OCI-LY1 (cell line): Measurements from ENCODE around the gene FMN1.

Source experiments
- CTCF ChIP-seq: fragments of 200-600 bp; sonication (generic), shearing (Covaris generic); IDR thresholded peaks from 2 replicates; pipeline ENCODE4 v1.5.1; 2017; ENCODE audit warnings: mild to moderate bottlenecking, antibody characterized with exemption, low read length, moderate library complexity, mixed read lengths
- EZH2 ChIP-seq: fragments of 200-600 bp; sonication (generic), shearing (Covaris generic); IDR thresholded peaks from 2 replicates; pipeline ENCODE4 v1.8.0; 2017; ENCODE audit warnings: borderline replicate concordance, mixed run types, mild to moderate bottlenecking, antibody characterized with exemption, low read length, moderate library complexity, mixed read lengths

- TF ChIP-seq CTCF (peak; percentile 51), EZH2 (no peak)
These were observed 21.7 kb upstream of the FMN1 start for GRCh38 chr15:33215941-33216872.
